GM19397 (cell line): ENCODE measurements around the gene ADD3.
"Not testable (repeated sequence)": the region's sequence is repeated elsewhere in the genome, so short reads cannot be mapped to it uniquely, and the experiment has no call there.

ENCODE experiments used
- ATAC-seq: cut with Tn5 transposase; IDR thresholded peaks from one replicate; pipeline ENCODE4 v1.9.1; 2021; ENCODE audit warnings: mild to moderate bottlenecking, moderate library complexity; ENCODE audit not compliant: unreplicated experiment

Gene ADD3

GRCh38 chr10:110032801-110033700, 25.3 kb downstream of the ADD3 start:
- ATAC-seq: no peak

- no peak for ATAC-seq
Observed at GRCh38 chr10:110033701-110034235, 26.0 kb downstream of the ADD3 start.

- no peak for ATAC-seq
Observed at GRCh38 chr10:110034596-110034995, 26.8 kb downstream of the ADD3 start.

- ATAC-seq: no peak
Observed at GRCh38 chr10:110035070-110035921, 27.5 kb downstream of the ADD3 start.

- ATAC-seq: peak; percentile 70
Observed at GRCh38 chr10:110036640-110037039, 28.9 kb downstream of the ADD3 start.

GRCh38 chr10:110039254-110039653, 31.5 kb downstream of the ADD3 start:
- ATAC-seq: no peak

GRCh38 chr10:110040108-110040507, 32.3 kb downstream of the ADD3 start:
- ATAC-seq: no peak

GRCh38 chr10:110040767-110041478, 33.1 kb downstream of the ADD3 start:
- no peak for ATAC-seq

- no peak for ATAC-seq
Observed at GRCh38 chr10:110041479-110041829, 33.7 kb downstream of the ADD3 start.

- no peak for ATAC-seq
Observed at GRCh38 chr10:110042181-110042580, 34.4 kb downstream of the ADD3 start.

- ATAC-seq: no peak
Observed at GRCh38 chr10:110042891-110043290, 35.1 kb downstream of the ADD3 start.

GRCh38 chr10:110044681-110045080, 36.9 kb downstream of the ADD3 start:
- ATAC-seq: no peak

- no peak for ATAC-seq
Observed at GRCh38 chr10:110045772-110046171, 38.0 kb downstream of the ADD3 start.

GRCh38 chr10:110048145-110048544, 40.4 kb downstream of the ADD3 start:
- not testable (repeated sequence) for ATAC-seq

GRCh38 chr10:110048781-110049180, 41.0 kb downstream of the ADD3 start:
- no peak for ATAC-seq

GRCh38 chr10:110049889-110050591, 42.3 kb downstream of the ADD3 start:
- ATAC-seq: not testable (repeated sequence)

- ATAC-seq: no peak
Observed at GRCh38 chr10:110051487-110051886, 43.7 kb downstream of the ADD3 start.

- no peak for ATAC-seq
Observed at GRCh38 chr10:110052916-110053315, 45.1 kb downstream of the ADD3 start.

GRCh38 chr10:110056822-110057221, 49.0 kb downstream of the ADD3 start:
- ATAC-seq: no peak

- no peak for ATAC-seq
Observed at GRCh38 chr10:110057456-110057855, 49.7 kb downstream of the ADD3 start.
